Psoas muscle (tissue), 8 donors: ENCODE measurements around the gene CACNA1D. TPM values are rescaled to one million over a fixed set of nuclear protein-coding genes. Genes with fewer than 3 reads are reported as not detected.

Experiments
- ATAC-seq, 4 donors: fragments of 200-7000 bp; cut with Tn5 transposase; one replicate each; pipeline ENCODE4 v1.9.1; 2020; ENCODE audit warnings: moderate library complexity in 3 of 4, mild to moderate bottlenecking in 2 of 4
- DNase-seq, 2 donors: peaks; one replicate each; pipeline ENCODE4 v3.0.0-alpha.2; 2020
- H3K27ac ChIP-seq: fragments of 200-600 bp; one replicate; pipeline ENCODE4 v1.8.0; 2022
- H3K27me3 ChIP-seq, 3 donors: fragments of 200-600 bp in 1 of 3; one replicate each; pipeline versions ENCODE4 v1.6.1 to v1.8.0; 2013 to 2022; ENCODE audit warnings: low read length in 2 of 3, mild to moderate bottlenecking in 2 of 3, moderate library complexity in 1 of 3; ENCODE audit not compliant: insufficient read depth in 3 of 3
- H3K36me3 ChIP-seq, 2 donors: fragments of 200-600 bp in 1 of 2; one replicate each; pipeline versions ENCODE4 v1.6.1 to v1.8.0; 2013 to 2022; ENCODE audit warnings: low read depth in 1 of 2, mild to moderate bottlenecking in 1 of 2, moderate library complexity in 1 of 2; ENCODE audit not compliant: insufficient read depth in 1 of 2
- H3K4me1 ChIP-seq: fragments of 200-600 bp; one replicate; pipeline ENCODE4 v1.8.0; 2022
- H3K4me3 ChIP-seq: fragments of 200-600 bp; one replicate; pipeline ENCODE4 v1.8.0; 2022; ENCODE audit warnings: mild to moderate bottlenecking
- H3K9me3 ChIP-seq: fragments of 200-600 bp; one replicate; pipeline ENCODE4 v1.8.0; 2022
- CTCF ChIP-seq: fragments of 200-600 bp; IDR thresholded peaks from one replicate; pipeline ENCODE4 v1.8.0; 2022; ENCODE audit warnings: antibody characterized with exemption
- WGBS, 3 donors: extraction: QIAGEN DNeasy Blood & Tissue Kit; methylation state at CpG; one replicate each; pipeline versions ENCODE4 v1.1.6 to v1.1.7; 2013; 5-methylcytosine and 5-hydroxymethylcytosine counted together
- intact Hi-C, 2 donors: fragments of 100-400 bp; cut with DNase I; formaldehyde crosslinking; loops; one replicate each; pipeline versions ENCODE4 v1.11.0 to v1.14.2; 2022
- polyA plus RNA-seq, 3 donors: library from polyadenylated mRNA; stranded (reverse); fragments of 200-250 nt; gene quantifications; one replicate each; pipeline ENCODE4 v1.2.3, GENCODE V29; 2013
- total RNA-seq, 4 donors: library from RNA; stranded (reverse); fragmentation: NEBNext Ultra II Directional in 2 of 4; extraction: Animal tissue kit (Norgen Biotek cat#: 25700) in 2 of 4; gene quantifications; one replicate each; pipeline versions ENCODE4 v1.2.1 to v1.2.4, GENCODE V29; 2021 to 2023
- donor health status: healthy with polysubstance abuse.
- donor health status: DM: no; HTN: no; CAD: no; lungs with moderate emphysema.
- donor health status: Bipolar disorder and iron deficiency.
- donor health status: healthy.
- donor health status: DM: yes; HTN: yes; CAD: no.
- donor health status: DM: no; HTN: no; CAD: no.
- donor health status: DM: no; HTN: no; CAD: no.
- donor health status: DM: yes; HTN: yes; CAD: no.

CACNA1D gene
- total and polyA plus RNA-seq, 7 donors: 0.05 to 0.82 (median 0.28) TPM; not detected in 2

GRCh38 chr3:53807117-53807810 lies 312.9 kb downstream of the CACNA1D start:
- H3K4me1 ChIP-seq: peaks cover 4% of the 10 kb centered on the region
- no peaks in the 10 kb centered on the region for H3K9me3 ChIP-seq
- WGBS, 3 donors: 83 to 87% (median 86%) methylated on average over 15 of the region's 15 CpGs
- ATAC-seq: no peak
- TF ChIP-seq CTCF: no peak
- intact Hi-C loops: no loop called here
- H3K27ac ChIP-seq: no peak overlapping the region
- H3K4me3 ChIP-seq: no peak overlapping the region
- DNase-seq: no peak
- H3K36me3 ChIP-seq: no peaks in the 10 kb centered on the region
- H3K27me3 ChIP-seq: peaks cover 0 to 3% (median 0%) of the 10 kb centered on the region in 3 donors

GRCh38 chr3:53808496-53808895 lies 314.1 kb downstream of the CACNA1D start:
- TF ChIP-seq CTCF: no peak
- Histone ChIP-seq H3K27me3 (peaks cover 0 to 3% (median 0%) of the 10 kb centered on the region in 3 donors), H3K4me1 (peaks cover 4% of the 10 kb centered on the region), H3K4me3 (no peak overlapping the region), H3K9me3 (no peaks in the 10 kb centered on the region), H3K27ac (no peak overlapping the region), H3K36me3 (no peaks in the 10 kb centered on the region)
- 89 to 93% (median 93%) methylated on average over 13 of the region's 13 CpGs for WGBS, 3 donors
- DNase-seq (no peak), ATAC-seq (no peak)
- intact Hi-C loops: no loop called here

GRCh38 chr3:53809267-53809666 lies 314.9 kb downstream of the CACNA1D start:
- intact Hi-C loops: no loop called here
- no peak for DNase-seq

GRCh38 chr3:53809764-53810400 lies 315.5 kb downstream of the CACNA1D start:
- no peak for DNase-seq
- Histone ChIP-seq H3K4me1 (peaks cover 4% of the 10 kb centered on the region), H3K36me3 (no peaks in the 10 kb centered on the region), H3K27me3 (no peaks in the 10 kb centered on the region), H3K27ac (no peak overlapping the region), H3K4me3 (no peak overlapping the region), H3K9me3 (no peaks in the 10 kb centered on the region)
- intact Hi-C loops: no loop called here
- TF ChIP-seq CTCF: no peak
- no peak for ATAC-seq
- WGBS, 3 donors: 85 to 89% (median 87%) methylated on average over 28 of the region's 28 CpGs

More at GRCh38 chr3:53809267-53809666, 314.9 kb downstream of the CACNA1D start:
- Histone ChIP-seq H3K9me3 (no peaks in the 10 kb centered on the region), H3K27ac (no peak overlapping the region), H3K4me3 (no peak overlapping the region), H3K36me3 (no peaks in the 10 kb centered on the region), H3K27me3 (peaks cover 0 to 3% (median 0%) of the 10 kb centered on the region in 3 donors), H3K4me1 (peaks cover 4% of the 10 kb centered on the region)
- 77 to 81% (median 80%) methylated on average over 12 of the region's 12 CpGs for WGBS, 3 donors
- TF ChIP-seq CTCF: no peak
- ATAC-seq: no peak
